ENCODE results near the gene GLI1.
"Not testable (repeated sequence)": the region's sequence is repeated elsewhere in the genome, so short reads cannot be mapped to it uniquely, and the experiment has no call there.

DNA sequence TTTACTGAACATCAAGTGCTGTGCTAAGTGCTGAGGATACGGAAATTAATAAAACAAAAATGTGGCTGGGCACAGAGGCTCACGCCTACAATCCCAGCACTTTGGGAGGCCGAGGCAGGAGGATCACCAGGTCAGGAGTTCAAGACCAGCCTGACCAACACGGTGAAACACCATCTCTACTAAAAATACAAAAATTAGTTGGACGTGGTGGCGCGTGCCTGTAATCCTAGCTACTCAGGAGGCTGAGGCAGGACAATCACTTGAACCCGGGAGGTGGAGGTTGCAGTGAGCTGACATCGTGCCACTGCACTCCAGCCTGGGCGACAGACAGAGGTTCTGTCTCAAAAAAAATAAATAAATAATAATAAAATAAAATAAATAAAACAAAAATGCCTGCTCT is 32.6 kb upstream of the GLI1 start:
- TF ChIP-seq, protein P1, sequence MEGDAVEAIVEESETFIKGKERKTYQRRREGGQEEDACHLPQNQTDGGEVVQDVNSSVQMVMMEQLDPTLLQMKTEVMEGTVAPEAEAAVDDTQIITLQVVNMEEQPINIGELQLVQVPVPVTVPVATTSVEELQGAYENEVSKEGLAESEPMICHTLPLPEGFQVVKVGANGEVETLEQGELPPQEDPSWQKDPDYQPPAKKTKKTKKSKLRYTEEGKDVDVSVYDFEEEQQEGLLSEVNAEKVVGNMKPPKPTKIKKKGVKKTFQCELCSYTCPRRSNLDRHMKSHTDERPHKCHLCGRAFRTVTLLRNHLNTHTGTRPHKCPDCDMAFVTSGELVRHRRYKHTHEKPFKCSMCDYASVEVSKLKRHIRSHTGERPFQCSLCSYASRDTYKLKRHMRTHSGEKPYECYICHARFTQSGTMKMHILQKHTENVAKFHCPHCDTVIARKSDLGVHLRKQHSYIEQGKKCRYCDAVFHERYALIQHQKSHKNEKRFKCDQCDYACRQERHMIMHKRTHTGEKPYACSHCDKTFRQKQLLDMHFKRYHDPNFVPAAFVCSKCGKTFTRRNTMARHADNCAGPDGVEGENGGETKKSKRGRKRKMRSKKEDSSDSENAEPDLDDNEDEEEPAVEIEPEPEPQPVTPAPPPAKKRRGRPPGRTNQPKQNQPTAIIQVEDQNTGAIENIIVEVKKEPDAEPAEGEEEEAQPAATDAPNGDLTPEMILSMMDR (conservative IDR thresholded peaks at IDR 0.05; ENCODE audit: low read length), result not testable (repeated sequence)
- TF ChIP-seq EZH2phosphoT487 (IDR thresholded peaks at IDR 0.05; ENCODE audit: borderline replicate concordance, low read depth, low read length), result not testable (repeated sequence)
